HL-60 (cell line): Measurements from ENCODE around the gene EEPD1.

Source experiments
- CTCF ChIP-seq: IDR thresholded peaks from one replicate; pipeline ENCODE4 v1.5.1; 2011; ENCODE audit warnings: low read length, control low read depth, inconsistent platforms; ENCODE audit not compliant: insufficient read depth
- POLR2AphosphoS5 ChIP-seq: IDR thresholded peaks from 2 replicates; pipeline ENCODE4 v1.6.1; 2012; ENCODE audit warnings: low read depth

- TF ChIP-seq CTCF: no peak
- no peak for TF ChIP-seq POLR2AphosphoS5
These were observed 161.4 kb downstream of the EEPD1 start for GRCh38 chr7:36314491-36314890.
